K562 (cell line): ENCODE measurements around the gene VSIG10. TPM values are rescaled to one million over a fixed set of nuclear protein-coding genes. Genes with fewer than 3 reads are reported as not detected.

ENCODE experiments used
- CBX8 ChIP-seq: fragments of 200-600 bp; sonication (generic); IDR thresholded peaks from 2 replicates; pipeline ENCODE4 v1.6.1; 2012; ENCODE audit warnings: borderline replicate concordance, mixed run types, low read depth, mild to moderate bottlenecking, moderate library complexity, mixed read lengths, low read length, control low read depth, inconsistent platforms; ENCODE audit not compliant: poor library complexity, severe bottlenecking; ENCODE audit errors: extremely low read depth
- CHCHD3 ChIP-seq: fragments of 250-450 bp; sonication (Bioruptor Pico); IDR thresholded peaks from 2 replicates; pipeline ENCODE4 v2.1.2; 2022; ENCODE audit warnings: mild to moderate bottlenecking
- E2F4 ChIP-seq: sonication (generic); formaldehyde crosslinking; IDR thresholded peaks from 2 replicates; pipeline ENCODE4 v1.8.0; 2022; ENCODE audit warnings: mild to moderate bottlenecking, low read depth, missing genetic modification reagents
- ETS1 ChIP-seq: conservative IDR thresholded peaks from 2 replicates; pipeline ENCODE4 v1.6.1; 2011; ENCODE audit warnings: low read depth, mild to moderate bottlenecking, low read length; ENCODE audit not compliant: control insufficient read depth
- EZH2 ChIP-seq: IDR thresholded peaks from 2 replicates; pipeline ENCODE4 v1.6.1; 2012; ENCODE audit warnings: low read depth, mild to moderate bottlenecking, inconsistent platforms, low read length, borderline replicate concordance
- FOXO4 ChIP-seq: fragments of 450-650 bp; formaldehyde crosslinking; IDR thresholded peaks from 2 replicates; pipeline ENCODE4 v1.4.0; 2020; ENCODE audit warnings: mild to moderate bottlenecking, moderate library complexity
- GATAD2A ChIP-seq: fragments of 450-650 bp; IDR thresholded peaks from 2 replicates; pipeline ENCODE4 v1.6.1; 2017
- HMGN3 ChIP-seq: IDR thresholded peaks from 2 replicates; pipeline ENCODE4 v1.6.1; 2011; ENCODE audit warnings: borderline replicate concordance, low read depth, mild to moderate bottlenecking, mixed read lengths, low read length; ENCODE audit not compliant: insufficient read length; ENCODE audit errors: extremely low read depth
- KAT2B ChIP-seq: IDR thresholded peaks from one replicate; pipeline ENCODE4 v1.6.1; 2012; ENCODE audit warnings: low read depth, mild to moderate bottlenecking, control low read depth, inconsistent platforms, low read length, moderate library complexity
- MYNN ChIP-seq, 2 experiments: sonication (generic); formaldehyde crosslinking in 1 of 2; IDR thresholded peaks; 2 replicates each; pipeline versions ENCODE4 v1.5.0 to v1.6.1; 2016 to 2020; ENCODE audit warnings: antibody characterized with exemption in 1 of 2, missing genetic modification reagents in 1 of 2
- NFATC3 ChIP-seq: fragments of 450-650 bp; IDR thresholded peaks from 2 replicates; pipeline ENCODE4 v1.6.1; 2017; ENCODE audit warnings: mild to moderate bottlenecking
- NR1H2 ChIP-seq: sonication (generic); formaldehyde crosslinking; IDR thresholded peaks from 2 replicates; pipeline ENCODE4 v1.4.0; 2020; ENCODE audit warnings: mild to moderate bottlenecking, missing genetic modification reagents
- RB1 ChIP-seq: fragments of 450-650 bp; IDR thresholded peaks from 2 replicates; pipeline ENCODE4 v1.6.1; 2017; ENCODE audit warnings: low read depth, mild to moderate bottlenecking
- SAFB ChIP-seq: fragments of 200-400 bp; formaldehyde crosslinking; IDR thresholded peaks from 2 replicates; pipeline ENCODE4 v1.6.1; 2017; ENCODE audit warnings: low read depth, low read length, borderline replicate concordance
- SIX5 ChIP-seq, 2 experiments: IDR thresholded peaks; 2 replicates each; pipeline ENCODE4 v1.6.1; 2011; ENCODE audit warnings: low read length in 2 of 2, borderline replicate concordance in 1 of 2, low read depth in 1 of 2, mild to moderate bottlenecking in 1 of 2, moderate library complexity in 1 of 2; ENCODE audit not compliant: insufficient read depth in 1 of 2
- SMARCA5 ChIP-seq: fragments of 450-650 bp; IDR thresholded peaks from 2 replicates; pipeline ENCODE4 v1.6.1; 2016
- SMARCB1 ChIP-seq: IDR thresholded peaks from 2 replicates; pipeline ENCODE4 v1.6.1; 2011; ENCODE audit warnings: improper control_type of control experiment, low read depth; ENCODE audit not compliant: insufficient read length
- TAL1 ChIP-seq: fragments of 450-650 bp; IDR thresholded peaks from 2 replicates; pipeline ENCODE4 v1.6.1; 2016; ENCODE audit warnings: mild to moderate bottlenecking
- THRA ChIP-seq: fragments of 450-650 bp; IDR thresholded peaks from 2 replicates; pipeline ENCODE4 v1.6.1; 2017; ENCODE audit warnings: mild to moderate bottlenecking, moderate library complexity
- ZFX ChIP-seq: sonication (generic); formaldehyde crosslinking; IDR thresholded peaks from 2 replicates; pipeline ENCODE4 v1.8.0; 2022; ENCODE audit warnings: mild to moderate bottlenecking, missing genetic modification reagents, moderate library complexity
- ZNF146 ChIP-seq: IDR thresholded peaks from one replicate; pipeline ENCODE4 v1.6.1; 2018; ENCODE audit warnings: missing compliant biosample characterization; ENCODE audit not compliant: unreplicated experiment
- ZNF224 ChIP-seq: sonication (generic); formaldehyde crosslinking; IDR thresholded peaks from 2 replicates; pipeline ENCODE4 v1.8.0; 2022; ENCODE audit warnings: mild to moderate bottlenecking, missing genetic modification reagents
- ZNF311 ChIP-seq: fragments of 250-450 bp; sonication (Bioruptor Pico); IDR thresholded peaks from 2 replicates; pipeline ENCODE4 v1.4.0; 2020; ENCODE audit warnings: mild to moderate bottlenecking, moderate library complexity
- ZNF316 ChIP-seq: fragments of 450-650 bp; IDR thresholded peaks from 2 replicates; pipeline ENCODE4 v1.6.1; 2016
- ZNF444 ChIP-seq: fragments of 250-450 bp; sonication (Bioruptor Pico); IDR thresholded peaks from 2 replicates; pipeline ENCODE4 v1.4.0; 2020; ENCODE audit warnings: mild to moderate bottlenecking, moderate library complexity
- polyA plus RNA-seq, 8 experiments: library from polyadenylated mRNA; depleted of rRNA in 4 of 8; stranded (reverse) in 5 of 8; unstranded in 3 of 8; fragments of >200 nt; fragmentation: Nextera tagmentation in 2 of 8; fragmentation: Illumina TruSeq in 1 of 8; extraction: Ambion mirVana in 2 of 8; extraction: Trizol in 1 of 8; gene quantifications; 2 replicates each; pipeline versions ENCODE4 v1.2.1 to v1.2.3, GENCODE V29; 2011 to 2014; ENCODE audit warnings: inconsistent platforms in 1 of 8, missing spikeins in 1 of 8
- total RNA-seq, 7 experiments: library from RNA; depleted of rRNA in 6 of 7; stranded (reverse); fragments of >200 nt in 6 of 7; fragmentation: Illumina TruSeq in 2 of 7; extraction: Trizol in 2 of 7; gene quantifications; 2 replicates each; pipeline versions ENCODE4 v1.2.1 to v1.2.3, GENCODE V29; 2011 to 2021; ENCODE audit warnings: low replicate concordance in 1 of 7

Gene VSIG10
- total and polyA plus RNA-seq, 9 of the 15 experiments (the other 6 are each of a cell fraction or from before 2014, with no cell fraction given), result 4.1 to 8.8 (median 4.7) TPM

- TF ChIP-seq CBX8, result no peak
- no peak for TF ChIP-seq ETS1
- TF ChIP-seq SMARCA5, result no peak
- TF ChIP-seq NFATC3, result no peak
- TF ChIP-seq ZNF146 (CRISPR knock-in tag), result no peak
- TF ChIP-seq RB1, result no peak
- peak; percentile 30 for TF ChIP-seq TAL1
- no peak for TF ChIP-seq ZNF444
- no peak for TF ChIP-seq ZNF316
- no peak for TF ChIP-seq ZNF224 (CRISPR knock-in tag)
- TF ChIP-seq NR1H2 (CRISPR knock-in tag), result no peak
- no peak for TF ChIP-seq CHCHD3 (CRISPR knock-in tag)
- TF ChIP-seq ZFX, result no peak
- TF ChIP-seq SIX5 (IDR thresholded peaks at IDR 0.05; ENCODE audit: borderline replicate concordance in 1 of 2, insufficient read depth in 1 of 2, low read depth in 1 of 2, low read length in 2 of 2), result no peak
- no peak for TF ChIP-seq KAT2B
- no peak for TF ChIP-seq HMGN3
- no peak for TF ChIP-seq THRA
- no peak for TF ChIP-seq E2F4
- TF ChIP-seq MYNN (IDR thresholded peaks at IDR 0.05), result no peak
- TF ChIP-seq MYNN (CRISPR knock-in tag; IDR thresholded peaks at IDR 0.05), result no peak
- TF ChIP-seq GATAD2A, result 0 out of 2 replicates have a peak, but pooled peaks have one; percentile 41
- no peak for TF ChIP-seq EZH2
- no peak for TF ChIP-seq SAFB
- no peak for TF ChIP-seq ZNF311 (CRISPR knock-in tag)
- TF ChIP-seq SMARCB1, result no peak
- TF ChIP-seq FOXO4, result no peak
These were observed 17.0 kb upstream of the VSIG10 start (continued) for GRCh38 chr12:118120579-118121363.
